AG09309 (cell line): ENCODE measurements around the gene CST8.

Source experiments
- DNase-seq: peaks from one replicate; pipeline ENCODE4 v3.0.0-alpha.2; 2010; ENCODE audit warnings: low read depth
- H3K4me3 ChIP-seq: 2 replicates; pipeline ENCODE4 v1.5.1; 2011; ENCODE audit warnings: mild to moderate bottlenecking, low read depth, low read length, moderate library complexity; ENCODE audit not compliant: control insufficient read depth
- CTCF ChIP-seq: IDR thresholded peaks from 2 replicates; pipeline ENCODE4 v1.5.1; 2011; ENCODE audit warnings: mild to moderate bottlenecking, low read depth, low read length, inconsistent platforms; ENCODE audit not compliant: insufficient read depth, control insufficient read depth; ENCODE audit errors: missing control alignments

Gene CST8

GRCh38 chr20:23507346-23507745 lies 16.4 kb downstream of the CST8 start:
- no peak for TF ChIP-seq CTCF
- no peak for DNase-seq
- no peak overlapping the region for H3K4me3 ChIP-seq

GRCh38 chr20:23508449-23509229 lies 17.7 kb downstream of the CST8 start:
- H3K4me3 ChIP-seq = no peak overlapping the region
- DNase-seq = no peak
- TF ChIP-seq CTCF = no peak

GRCh38 chr20:23509247-23509913 lies 18.5 kb downstream of the CST8 start:
- DNase-seq = no peak
- TF ChIP-seq CTCF = no peak
- no peak overlapping the region for H3K4me3 ChIP-seq

GRCh38 chr20:23510000-23510590 lies 19.2 kb downstream of the CST8 start:
- TF ChIP-seq CTCF = no peak
- no peak for DNase-seq
- no peak overlapping the region for H3K4me3 ChIP-seq

- DNase-seq = no peak
- no peak overlapping the region for H3K4me3 ChIP-seq
- no peak for TF ChIP-seq CTCF
Observed at GRCh38 chr20:23513164-23513563, 22.2 kb downstream of the CST8 start.

- DNase-seq = no peak
- H3K4me3 ChIP-seq = no peak overlapping the region
- no peak for TF ChIP-seq CTCF
Observed at GRCh38 chr20:23514848-23515247, 23.9 kb downstream of the CST8 start.
